NCI-H774 (cell line): ENCODE data around the gene AOC3.
"Not testable (repeated sequence)": the region's sequence is repeated elsewhere in the genome, so short reads cannot be mapped to it uniquely, and the experiment has no call there.

ENCODE experiments used
- DNase-seq: peaks from one replicate; lab custom pipeline; 2025; lab: John Stamatoyannopoulos, UW

AOC3 gene

GRCh38 chr17:42894283-42895184, 43.5 kb downstream of the AOC3 start:
- DNase-seq = no peak

GRCh38 chr17:42895185-42895555, 44.2 kb downstream of the AOC3 start:
- no peak for DNase-seq

GRCh38 chr17:42898147-42898811, 47.3 kb downstream of the AOC3 start:
- no peak for DNase-seq

GRCh38 chr17:42899981-42900380, 49.0 kb downstream of the AOC3 start:
- DNase-seq = not testable (repeated sequence)

- no peak for DNase-seq
Observed at GRCh38 chr17:42900460-42901331, 49.7 kb downstream of the AOC3 start, which contains the start of gene G6PC1. TSS of gene G6PC1 (plus strand) at chr17:42900799. CDS start at chr17:42900877, 78 bp downstream.

GRCh38 chr17:42901535-42902229, 50.7 kb downstream of the AOC3 start:
- no peak for DNase-seq

GRCh38 chr17:42904110-42904469, 53.1 kb downstream of the AOC3 start:
- no peak for DNase-seq

GRCh38 chr17:42906772-42907446, 55.9 kb downstream of the AOC3 start:
- no peak for DNase-seq
